ENCODE measurements around the gene CDC25A. TPM values are rescaled to one million over a fixed set of nuclear protein-coding genes. Genes with fewer than 3 reads are reported as not detected.

The CDC25A gene
- total and polyA plus RNA-seq, 2 of the 13 experiments (the other 11 are each of a cell fraction or from before 2014, with no cell fraction given) = 7.9 to 45.4 TPM

GRCh38 chr3:48188266-48189201 is at the start of gene CDC25A (continued):
- TF ChIP-seq ZNF740 (CRISPR knock-in tag; IDR thresholded peaks at IDR 0.05) (peak; percentile 20; the same call in 1 of the 2 replicates), MIXL1 (CRISPR knock-in tag; IDR thresholded peaks at IDR 0.05) (no peak; the same call in 1 of the 2 replicates), AHDC1 (CRISPR knock-in tag; IDR thresholded peaks at IDR 0.05; ENCODE audit: borderline replicate concordance) (0 out of 2 replicates have a peak, but pooled peaks have one; percentile 32), SNAPC4 (CRISPR knock-in tag; IDR thresholded peaks at IDR 0.05) (peak; percentile 36; the same call in 1 of the 2 replicates), PTBP1 (IDR thresholded peaks at IDR 0.05; ENCODE audit: low read depth, low read length, poor library complexity, severe bottlenecking) (no peak), ZNF232 (CRISPR knock-in tag; IDR thresholded peaks at IDR 0.05; ENCODE audit: borderline replicate concordance) (no peak), ZC3H13 (CRISPR knock-in tag; IDR thresholded peaks at IDR 0.05) (no peak), ZNF263 (CRISPR knock-in tag; IDR thresholded peaks at IDR 0.05) (0 out of 2 replicates have a peak, but pooled peaks have one; percentile 25), KLF9 (CRISPR knock-in tag; IDR thresholded peaks at IDR 0.05; ENCODE audit: low read depth) (peak; percentile 100), PITX1 (CRISPR knock-in tag; IDR thresholded peaks at IDR 0.05) (peak; percentile 54), ZNF839 (CRISPR knock-in tag; IDR thresholded peaks at IDR 0.05; ENCODE audit: borderline replicate concordance) (no peak), ZNF709 (CRISPR knock-in tag; IDR thresholded peaks at IDR 0.05) (peak; percentile 88), PAF1 (CRISPR knock-in tag; IDR thresholded peaks at IDR 0.05) (no peak), ZNF230 (CRISPR knock-in tag; IDR thresholded peaks at IDR 0.05) (no peak), NR0B2 (CRISPR knock-in tag; IDR thresholded peaks at IDR 0.05) (no peak), MXD3 (CRISPR knock-in tag; IDR thresholded peaks at IDR 0.05) (peak; percentile 52; the same call in 1 of the 2 replicates)
